Measurements from ENCODE around the gene ZC2HC1B. TPM values are rescaled to one million over a fixed set of nuclear protein-coding genes. Genes with fewer than 3 reads are reported as not detected.

Gene ZC2HC1B
- polyA plus RNA-seq, 4 donors: 0.09 TPM; not detected in 3

Other genes with a start within 250 kb of the ZC2HC1B start
- gene PHACTR2, start 186.5 kb upstream of the ZC2HC1B start, polyA plus RNA-seq: 10 to 100 TPM in 1 of 4 donors, 1 to 10 TPM in 3; 6.8 to 26.0 (median 8.6) TPM
- gene LTV1, start 21.1 kb upstream of the ZC2HC1B start, polyA plus RNA-seq: 10 to 100 TPM; 17.3 to 25.7 (median 21.2) TPM
- gene PLAGL1, start 143.8 kb downstream of the ZC2HC1B start, polyA plus RNA-seq: 100 to 1,000 TPM in 1 of 4 donors, 1 to 10 TPM in 3; 2.7 to 156 (median 6.0) TPM
- 100 to 1,000 TPM; 135 to 363 (median 246) TPM for gene SF3B5, start 231.1 kb downstream of the ZC2HC1B start, polyA plus RNA-seq